ENCODE results near the gene TMEM117.

TMEM117 gene

GRCh38 chr12:44101475-44101874 is 265.6 kb downstream of the TMEM117 start:
- Histone ChIP-seq H4K8ac (ENCODE audit: low read depth, low read length) (no peak overlapping the region), H3K4ac (ENCODE audit: low read length) (no peak overlapping the region), H2BK15ac (ENCODE audit: low read length) (no peak overlapping the region), H3K79me1 (ENCODE audit: low read depth, low read length) (no peaks in the 10 kb centered on the region), H2BK5ac (ENCODE audit: low read length) (no peak overlapping the region), H3K4me1 (ENCODE audit: control insufficient read depth in 2 of 2, insufficient read depth in 1 of 2, low read depth in 1 of 2, low read length in 2 of 2) (no peaks in the 10 kb centered on the region), H2AK5ac (ENCODE audit: low read depth, low read length) (no peak overlapping the region), H3K27me3 (ENCODE audit: control insufficient read depth in 3 of 3, insufficient read depth in 3 of 3, low read depth in 1 of 3, low read length in 3 of 3) (no peaks in the 10 kb centered on the region), H3K4me3 (ENCODE audit: low read length in 2 of 2) (no peak overlapping the region), H3K14ac (ENCODE audit: low read length) (no peak overlapping the region), H3K9ac (ENCODE audit: low read depth, low read length, poor library complexity) (no peak overlapping the region), H3K4me2 (ENCODE audit: insufficient read depth, low read length, poor library complexity, severe bottlenecking) (no peak overlapping the region), H2AFZ (ENCODE audit: low read length) (no peak overlapping the region), H3K36me3 (replicated peaks in 1 of 2; ENCODE audit: control insufficient read depth in 2 of 2, insufficient read depth in 2 of 2, low read length in 2 of 2) (no peaks in the 10 kb centered on the region), H2BK120ac (ENCODE audit: low read depth, low read length) (no peak overlapping the region), H3K9me3 (replicated peaks in 1 of 2; ENCODE audit: control insufficient read depth in 2 of 2, insufficient read depth in 1 of 2, low read depth in 1 of 2, low read length in 2 of 2) (no peaks in the 10 kb centered on the region), H4K91ac (ENCODE audit: low read depth, low read length, poor library complexity) (no peak overlapping the region), H3K18ac (ENCODE audit: low read length) (no peak overlapping the region), H3K27ac (replicated peaks; ENCODE audit: low read length) (no peak overlapping the region), H2BK12ac (ENCODE audit: low read length) (no peak overlapping the region), H3K23ac (ENCODE audit: low read depth, low read length, poor library complexity) (no peak overlapping the region)
- WGBS, 2 donors (ENCODE audit: extremely low coverage in 2 of 2, insufficient read length in 2 of 2, insufficient replicate concordance in 1 of 2), result no CpG with 5 or more reads among the region's 4 CpGs
- DNase-seq (ENCODE audit: low spot score), result no peak

- Histone ChIP-seq H3K79me1 (ENCODE audit: low read depth, low read length) (no peaks in the 10 kb centered on the region), H3K18ac (ENCODE audit: low read length) (no peak overlapping the region), H2BK12ac (ENCODE audit: low read length) (no peak overlapping the region), H3K9me3 (replicated peaks in 1 of 2; ENCODE audit: control insufficient read depth in 2 of 2, insufficient read depth in 1 of 2, low read depth in 1 of 2, low read length in 2 of 2) (no peaks in the 10 kb centered on the region), H3K4ac (ENCODE audit: low read length) (no peak overlapping the region), H3K27me3 (ENCODE audit: control insufficient read depth in 3 of 3, insufficient read depth in 3 of 3, low read depth in 1 of 3, low read length in 3 of 3) (no peaks in the 10 kb centered on the region), H4K91ac (ENCODE audit: low read depth, low read length, poor library complexity) (no peak overlapping the region), H2AFZ (ENCODE audit: low read length) (no peak overlapping the region), H2BK120ac (ENCODE audit: low read depth, low read length) (no peak overlapping the region), H3K4me2 (ENCODE audit: insufficient read depth, low read length, poor library complexity, severe bottlenecking) (no peak overlapping the region), H4K8ac (ENCODE audit: low read depth, low read length) (no peak overlapping the region), H2BK5ac (ENCODE audit: low read length) (no peak overlapping the region), H2AK5ac (ENCODE audit: low read depth, low read length) (no peak overlapping the region), H3K23ac (ENCODE audit: low read depth, low read length, poor library complexity) (no peak overlapping the region), H3K9ac (ENCODE audit: low read depth, low read length, poor library complexity) (no peak overlapping the region), H2BK15ac (ENCODE audit: low read length) (no peak overlapping the region), H3K4me3 (ENCODE audit: low read length in 2 of 2) (no peak overlapping the region), H3K14ac (ENCODE audit: low read length) (no peak overlapping the region), H3K4me1 (ENCODE audit: control insufficient read depth in 2 of 2, insufficient read depth in 1 of 2, low read depth in 1 of 2, low read length in 2 of 2) (no peaks in the 10 kb centered on the region), H3K27ac (replicated peaks; ENCODE audit: low read length) (no peak overlapping the region), H3K36me3 (replicated peaks in 1 of 2; ENCODE audit: control insufficient read depth in 2 of 2, insufficient read depth in 2 of 2, low read length in 2 of 2) (no peaks in the 10 kb centered on the region)
- WGBS, 2 donors (ENCODE audit: extremely low coverage in 2 of 2, insufficient read length in 2 of 2, insufficient replicate concordance in 1 of 2), result no CpG with 5 or more reads among the region's 2 CpGs
- no peak for DNase-seq (ENCODE audit: low spot score)
Observed at GRCh38 chr12:44114906-44115305, 279.0 kb downstream of the TMEM117 start.

DNA sequence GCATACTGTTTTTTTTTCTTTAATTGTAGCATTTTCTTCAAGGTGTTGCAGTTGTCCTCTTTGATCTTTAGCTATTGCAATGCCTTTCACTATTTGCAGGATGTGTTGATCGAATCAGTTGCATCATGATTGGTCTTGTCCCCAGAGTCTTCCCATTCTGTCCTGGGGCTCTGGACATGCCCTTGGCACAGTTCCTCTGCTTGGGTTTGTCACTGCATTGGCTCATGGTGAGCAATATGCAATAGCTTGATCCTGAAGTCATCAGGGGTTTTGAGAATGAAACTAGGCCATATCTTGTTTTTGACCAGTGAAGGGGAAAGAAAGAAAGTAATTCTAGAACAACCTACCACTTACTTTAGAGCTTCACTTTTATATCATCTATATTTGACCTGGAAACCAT is 281.5 kb downstream of the TMEM117 start:
- Histone ChIP-seq H3K4me1 (ENCODE audit: control insufficient read depth in 2 of 2, insufficient read depth in 1 of 2, low read depth in 1 of 2, low read length in 2 of 2) (no peaks in the 10 kb centered on the region), H3K4me3 (ENCODE audit: low read length in 2 of 2) (no peak overlapping the region), H3K9ac (ENCODE audit: low read depth, low read length, poor library complexity) (no peak overlapping the region), H3K27ac (replicated peaks; ENCODE audit: low read length) (no peak overlapping the region), H2BK12ac (ENCODE audit: low read length) (no peak overlapping the region), H3K9me3 (replicated peaks in 1 of 2; ENCODE audit: control insufficient read depth in 2 of 2, insufficient read depth in 1 of 2, low read depth in 1 of 2, low read length in 2 of 2) (peaks cover 0 to 6% of the 10 kb centered on the region in 2 donors), H3K4me2 (ENCODE audit: insufficient read depth, low read length, poor library complexity, severe bottlenecking) (no peak overlapping the region), H4K8ac (ENCODE audit: low read depth, low read length) (no peak overlapping the region), H2AK5ac (ENCODE audit: low read depth, low read length) (no peak overlapping the region), H3K36me3 (replicated peaks in 1 of 2; ENCODE audit: control insufficient read depth in 2 of 2, insufficient read depth in 2 of 2, low read length in 2 of 2) (no peaks in the 10 kb centered on the region), H2BK15ac (ENCODE audit: low read length) (no peak overlapping the region), H3K14ac (ENCODE audit: low read length) (no peak overlapping the region), H2BK5ac (ENCODE audit: low read length) (no peak overlapping the region), H3K23ac (ENCODE audit: low read depth, low read length, poor library complexity) (no peak overlapping the region), H2BK120ac (ENCODE audit: low read depth, low read length) (no peak overlapping the region), H3K79me1 (ENCODE audit: low read depth, low read length) (no peaks in the 10 kb centered on the region), H4K91ac (ENCODE audit: low read depth, low read length, poor library complexity) (no peak overlapping the region), H2AFZ (ENCODE audit: low read length) (no peak overlapping the region), H3K27me3 (ENCODE audit: control insufficient read depth in 3 of 3, insufficient read depth in 3 of 3, low read depth in 1 of 3, low read length in 3 of 3) (no peaks in the 10 kb centered on the region), H3K4ac (ENCODE audit: low read length) (no peak overlapping the region), H3K18ac (ENCODE audit: low read length) (no peak overlapping the region)
- DNase-seq (ENCODE audit: low spot score), result no peak
- WGBS, 2 donors (ENCODE audit: extremely low coverage in 2 of 2, insufficient read length in 2 of 2, insufficient replicate concordance in 1 of 2), result no CpG with 5 or more reads among the region's 1 CpG

GRCh38 chr12:44118946-44119345 is 283.1 kb downstream of the TMEM117 start:
- Histone ChIP-seq H2BK15ac (ENCODE audit: low read length) (no peak overlapping the region), H2AFZ (ENCODE audit: low read length) (no peak overlapping the region), H3K18ac (ENCODE audit: low read length) (no peak overlapping the region), H3K23ac (ENCODE audit: low read depth, low read length, poor library complexity) (no peak overlapping the region), H3K4ac (ENCODE audit: low read length) (no peak overlapping the region), H3K4me3 (ENCODE audit: low read length in 2 of 2) (no peak overlapping the region), H3K9ac (ENCODE audit: low read depth, low read length, poor library complexity) (no peak overlapping the region), H2BK12ac (ENCODE audit: low read length) (no peak overlapping the region), H3K27ac (replicated peaks; ENCODE audit: low read length) (no peak overlapping the region), H3K79me1 (ENCODE audit: low read depth, low read length) (no peaks in the 10 kb centered on the region), H3K27me3 (ENCODE audit: control insufficient read depth in 3 of 3, insufficient read depth in 3 of 3, low read depth in 1 of 3, low read length in 3 of 3) (no peaks in the 10 kb centered on the region), H2BK5ac (ENCODE audit: low read length) (no peak overlapping the region), H2BK120ac (ENCODE audit: low read depth, low read length) (no peak overlapping the region), H3K4me2 (ENCODE audit: insufficient read depth, low read length, poor library complexity, severe bottlenecking) (no peak overlapping the region), H3K9me3 (replicated peaks in 1 of 2; ENCODE audit: control insufficient read depth in 2 of 2, insufficient read depth in 1 of 2, low read depth in 1 of 2, low read length in 2 of 2) (peaks cover 0 to 6% of the 10 kb centered on the region in 2 donors), H4K8ac (ENCODE audit: low read depth, low read length) (no peak overlapping the region), H2AK5ac (ENCODE audit: low read depth, low read length) (no peak overlapping the region), H3K4me1 (ENCODE audit: control insufficient read depth in 2 of 2, insufficient read depth in 1 of 2, low read depth in 1 of 2, low read length in 2 of 2) (no peaks in the 10 kb centered on the region), H3K36me3 (replicated peaks in 1 of 2; ENCODE audit: control insufficient read depth in 2 of 2, insufficient read depth in 2 of 2, low read length in 2 of 2) (no peaks in the 10 kb centered on the region), H4K91ac (ENCODE audit: low read depth, low read length, poor library complexity) (no peak overlapping the region), H3K14ac (ENCODE audit: low read length) (no peak overlapping the region)
- DNase-seq (ENCODE audit: low spot score), result no peak
